ENCODE measurements around the gene FILIP1L. TPM values are rescaled to one million over a fixed set of nuclear protein-coding genes. Genes with fewer than 3 reads are reported as not detected.

FILIP1L gene
- total RNA-seq, 1 donor, result 213 TPM

DNA sequence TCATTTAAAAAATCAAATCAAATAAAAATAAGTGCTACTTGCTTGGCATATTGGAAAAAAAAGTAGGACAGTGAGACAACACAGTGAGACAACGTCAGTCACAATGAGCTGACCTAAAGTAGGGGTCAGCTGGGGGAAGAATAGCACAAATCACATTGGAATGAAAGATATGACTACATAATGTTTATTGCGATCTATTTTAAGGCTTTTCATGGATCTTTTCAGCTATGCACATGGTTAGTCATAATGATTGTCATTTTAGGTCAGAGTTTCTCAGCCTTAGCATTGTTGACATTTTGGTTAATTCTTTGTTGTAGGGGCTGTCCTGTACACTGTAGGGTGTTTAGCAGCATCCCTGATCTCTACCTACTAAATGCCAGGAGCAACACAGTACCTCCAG, 252.1 kb downstream of the FILIP1L start:
- TF ChIP-seq CTCF (IDR thresholded peaks at IDR 0.05; ENCODE audit: insufficient read depth, low read depth, low read length), result no peak
- no peak for DNase-seq (ENCODE audit: low read depth)
- H3K4me3 ChIP-seq (ENCODE audit: low read depth, low read length), result no peak overlapping the region

DNA sequence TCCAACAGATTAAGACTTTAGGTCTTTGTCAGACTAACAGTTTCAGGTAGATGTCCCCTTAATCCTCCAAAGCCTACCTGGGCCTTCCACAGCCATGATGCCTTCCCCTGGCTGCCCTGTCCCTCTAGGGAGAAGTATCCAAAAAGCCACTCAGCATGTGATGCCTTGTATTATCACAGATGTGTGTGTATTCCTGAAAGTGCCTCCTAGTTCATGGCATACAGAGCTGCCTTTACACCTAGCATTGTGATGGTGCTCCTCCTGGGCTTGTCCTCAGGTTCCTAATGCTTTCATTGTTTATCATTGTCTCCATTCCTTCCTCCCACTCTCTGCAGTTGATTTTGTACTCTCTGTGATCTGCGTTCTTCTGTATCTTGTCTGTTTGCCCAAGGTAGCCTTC, 253.1 kb downstream of the FILIP1L start:
- DNase-seq (ENCODE audit: low read depth), result no peak
- no peak for TF ChIP-seq CTCF (IDR thresholded peaks at IDR 0.05; ENCODE audit: insufficient read depth, low read depth, low read length)
- no peak overlapping the region for H3K4me3 ChIP-seq (ENCODE audit: low read depth, low read length)

- TF ChIP-seq CTCF (IDR thresholded peaks at IDR 0.05; ENCODE audit: insufficient read depth, low read depth, low read length), result no peak
- peak; percentile 97 for DNase-seq (ENCODE audit: low read depth)
- no peak overlapping the region for H3K4me3 ChIP-seq (ENCODE audit: low read depth, low read length)
These were observed 254.5 kb downstream of the FILIP1L start for GRCh38 chr3:99859825-99860224.

DNA sequence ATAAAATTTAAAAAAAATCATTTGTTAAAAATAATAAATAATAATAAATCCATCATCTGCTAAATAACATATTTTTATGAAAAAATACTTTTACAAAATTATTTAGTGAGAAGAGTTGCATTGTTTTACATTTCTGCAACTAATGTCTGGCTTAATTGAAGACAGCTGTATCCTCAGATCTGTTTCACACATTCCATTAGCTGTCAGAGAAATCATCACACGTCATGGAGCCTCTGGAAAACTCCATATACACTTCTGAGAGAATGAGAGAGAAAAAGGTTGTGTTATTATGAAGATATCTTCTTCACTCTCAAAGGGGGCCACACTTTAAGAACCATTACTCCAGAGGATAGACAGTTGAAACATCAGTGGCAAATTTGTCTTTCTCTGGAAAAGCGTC, 255.8 kb downstream of the FILIP1L start:
- no peak for TF ChIP-seq CTCF (IDR thresholded peaks at IDR 0.05; ENCODE audit: insufficient read depth, low read depth, low read length)
- no peak overlapping the region for H3K4me3 ChIP-seq (ENCODE audit: low read depth, low read length)
- no peak for DNase-seq (ENCODE audit: low read depth)

DNA sequence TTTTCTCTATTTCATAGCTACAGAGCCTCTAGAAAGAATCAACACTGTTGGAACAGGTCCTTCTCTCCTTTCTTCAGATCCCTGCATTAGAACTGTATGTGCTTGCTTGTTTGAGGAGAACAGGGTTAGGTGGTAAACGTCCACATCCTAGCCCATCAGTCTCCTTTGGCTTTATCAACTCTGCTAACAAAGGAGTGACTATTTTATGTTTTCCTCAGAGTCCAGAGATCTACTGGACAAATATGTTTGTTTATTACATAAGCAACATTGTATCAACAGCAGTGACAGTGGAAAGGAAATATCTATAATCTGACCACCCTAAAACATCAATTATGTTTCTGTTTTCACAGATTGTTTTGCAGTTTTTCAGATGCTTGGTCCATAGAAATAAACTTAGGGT, 257.0 kb downstream of the FILIP1L start:
- H3K4me3 ChIP-seq (ENCODE audit: low read depth, low read length), result no peak overlapping the region
- no peak for DNase-seq (ENCODE audit: low read depth)
- TF ChIP-seq CTCF (IDR thresholded peaks at IDR 0.05; ENCODE audit: insufficient read depth, low read depth, low read length), result no peak

DNA sequence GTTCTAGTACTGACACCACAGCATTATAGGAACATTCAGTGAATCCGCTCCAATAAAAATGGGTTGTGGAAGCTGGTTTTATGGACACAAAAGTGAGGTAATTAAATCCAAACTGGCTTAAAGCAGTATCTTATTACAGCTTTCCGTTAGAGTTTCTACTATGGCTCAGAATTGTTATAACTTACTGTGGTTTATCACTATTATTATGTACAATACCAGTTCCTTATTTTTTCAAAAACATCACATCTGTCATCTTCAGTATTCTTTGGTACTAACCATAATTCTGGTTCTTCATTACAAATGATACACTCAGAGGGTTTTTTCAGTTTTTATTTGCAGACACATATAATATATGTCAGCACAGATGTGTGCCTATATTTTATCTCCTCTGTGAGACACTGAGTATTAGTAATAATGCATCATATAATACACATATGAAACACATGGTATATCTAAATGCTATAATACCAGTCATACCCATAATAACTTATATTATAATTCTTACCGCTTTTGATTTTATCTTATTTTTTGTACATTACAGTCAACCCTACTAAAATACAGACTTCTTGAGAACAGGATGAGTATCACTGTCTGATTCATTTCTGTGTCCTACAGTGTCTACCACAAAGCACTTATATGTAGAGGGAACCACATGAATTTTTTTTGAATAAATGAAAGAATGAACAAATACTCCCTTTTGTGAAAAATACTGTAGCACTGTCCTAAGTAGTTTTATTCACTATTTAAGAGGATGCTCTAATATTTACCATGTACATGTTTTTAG, 257.7 kb downstream of the FILIP1L start:
- no peak for DNase-seq (ENCODE audit: low read depth)
- no peak for TF ChIP-seq CTCF (IDR thresholded peaks at IDR 0.05; ENCODE audit: insufficient read depth, low read depth, low read length)
- H3K4me3 ChIP-seq (ENCODE audit: low read depth, low read length), result no peak overlapping the region

DNA sequence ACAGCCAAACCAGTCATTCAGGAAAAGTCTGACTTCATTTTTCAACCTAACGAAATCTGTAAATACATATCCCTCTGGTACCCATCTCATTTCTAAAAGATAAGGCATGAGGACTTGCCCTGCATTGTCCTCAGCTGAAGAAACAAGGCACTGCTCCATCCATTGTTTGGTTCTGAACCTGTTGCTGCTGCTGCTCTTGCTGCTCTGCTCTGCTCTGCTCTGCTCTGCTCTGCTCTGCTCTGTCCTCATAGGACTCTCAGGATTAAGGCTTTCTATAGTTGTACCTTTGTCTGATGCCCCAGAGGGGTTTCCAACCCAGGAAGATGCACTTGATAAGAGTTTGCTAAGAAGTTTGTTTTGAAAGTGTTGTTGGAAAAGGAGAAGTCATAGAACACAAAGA, 258.4 kb downstream of the FILIP1L start:
- no peak overlapping the region for H3K4me3 ChIP-seq (ENCODE audit: low read depth, low read length)
- no peak for DNase-seq (ENCODE audit: low read depth)
- no peak for TF ChIP-seq CTCF (IDR thresholded peaks at IDR 0.05; ENCODE audit: insufficient read depth, low read depth, low read length)
